H1 (cell line): ENCODE measurements around the gene C1S. TPM values are rescaled to one million over a fixed set of nuclear protein-coding genes. Genes with fewer than 3 reads are reported as not detected.

Experiments
- CTCF ChIA-PET: fragments of 300-600 bp; sonication (Branson Sonifier 250); formaldehyde crosslinking; loops from one replicate; lab custom pipeline; 2021; ENCODE audit not compliant: partially characterized antibody; lab: Charles Lee
- POLR2A ChIA-PET: fragments of 300-600 bp; sonication (Branson Sonifier 250); formaldehyde crosslinking; loops from one replicate; lab custom pipeline; 2021; ENCODE audit warnings: inconsistent platforms; ENCODE audit not compliant: partially characterized antibody; lab: Charles Lee
- DNase-seq, 2 experiments: peaks; one replicate each; pipeline versions ENCODE4 v3.0.0 to v3.0.0-alpha.2; 2010 to 2022; ENCODE audit warnings: low spot score in 2 of 2, low read depth in 1 of 2, mixed read lengths in 1 of 2
- FAIRE-seq: peaks from 2 replicates; lab custom pipeline; 2011; peaks lifted over from hg19 to GRCh38; lab: Jason Lieb, UNC
- H2AFZ ChIP-seq: 2 replicates; pipeline ENCODE4 v1.8.1; 2012; ENCODE audit warnings: low read length, inconsistent platforms
- H2AK5ac ChIP-seq: 2 replicates; pipeline ENCODE4 v1.6.1; 2013; ENCODE audit warnings: low read depth, low read length
- H2BK120ac ChIP-seq: replicated peaks from 2 replicates; pipeline ENCODE3; 2013; ENCODE audit warnings: low read depth, low read length, inconsistent platforms
- H2BK12ac ChIP-seq: 2 replicates; pipeline ENCODE4 v1.6.1; 2013; ENCODE audit warnings: low read depth, low read length
- H2BK15ac ChIP-seq: 2 replicates; pipeline ENCODE4 v1.6.1; 2013; ENCODE audit warnings: low read length
- H2BK20ac ChIP-seq: 2 replicates; pipeline ENCODE4 v1.6.1; 2013; ENCODE audit warnings: low read length
- H2BK5ac ChIP-seq: 2 replicates; pipeline ENCODE4 v1.6.1; 2013; ENCODE audit warnings: low read depth, low read length
- H3K14ac ChIP-seq: 2 replicates; pipeline ENCODE4 v1.6.1; 2013; ENCODE audit warnings: inconsistent platforms; ENCODE audit not compliant: insufficient read length
- H3K18ac ChIP-seq: 2 replicates; pipeline ENCODE4 v1.6.1; 2013; ENCODE audit warnings: low read length; ENCODE audit errors: extremely low read depth
- H3K23ac ChIP-seq: 2 replicates; pipeline ENCODE4 v1.6.1; 2013; ENCODE audit warnings: inconsistent platforms; ENCODE audit not compliant: insufficient read length
- H3K23me2 ChIP-seq: 2 replicates; pipeline ENCODE4 v1.6.1; 2013; ENCODE audit warnings: low read depth, low read length
- H3K27ac ChIP-seq: 2 replicates; pipeline ENCODE4 v1.6.1; 2011; ENCODE audit warnings: low read depth, low read length, inconsistent platforms
- H3K27me3 ChIP-seq, 4 experiments: replicated peaks in 1 of 4; 1 replicate in 1 of 4; 2 replicates in 3 of 4; pipeline versions ENCODE4 v1.6.1 to v1.8.1; 2011 to 2013; ENCODE audit warnings: low read length in 3 of 4, mild to moderate bottlenecking in 3 of 4, inconsistent platforms in 2 of 4, mixed read lengths in 2 of 4, moderate library complexity in 1 of 4; ENCODE audit not compliant: control insufficient read depth in 3 of 4, insufficient read depth in 3 of 4; ENCODE audit errors: extremely low read depth in 1 of 4
- H3K36me3 ChIP-seq, 4 experiments: 2 replicates each; pipeline versions ENCODE4 v1.6.1 to v1.8.1; 2011 to 2013; ENCODE audit warnings: mild to moderate bottlenecking in 4 of 4, low read length in 3 of 4, moderate library complexity in 2 of 4, control low read depth in 1 of 4, inconsistent platforms in 1 of 4; ENCODE audit not compliant: insufficient read depth in 4 of 4, control insufficient read depth in 2 of 4
- H3K4ac ChIP-seq: replicated peaks from 2 replicates; pipeline ENCODE3; 2013; ENCODE audit warnings: low read length, low read depth, mixed read lengths, inconsistent platforms; ENCODE audit not compliant: insufficient read length
- H3K4me1 ChIP-seq, 4 experiments: replicated peaks in 1 of 4; 1 replicate in 1 of 4; 2 replicates in 3 of 4; pipeline versions ENCODE4 v1.6.1 to v1.8.1; 2011 to 2013; ENCODE audit warnings: low read length in 3 of 4, inconsistent platforms in 2 of 4, mixed read lengths in 1 of 4; ENCODE audit not compliant: insufficient read depth in 4 of 4, control insufficient read depth in 3 of 4
- H3K4me2 ChIP-seq, 2 experiments: 2 replicates each; pipeline versions ENCODE4 v1.6.1 to v1.8.1; 2011 to 2013; ENCODE audit warnings: low read depth in 2 of 2, low read length in 2 of 2, control low read depth in 1 of 2, inconsistent platforms in 1 of 2, mild to moderate bottlenecking in 1 of 2; ENCODE audit not compliant: insufficient read depth in 1 of 2
- H3K4me3 ChIP-seq, 4 experiments: fragments of 200-600, 300-600 bp in 1 of 4; sonication (generic), shearing (Covaris generic), sonication (Bioruptor Twin) in 1 of 4; 2 replicates each; pipeline versions ENCODE4 v1.5.1 to v1.8.1; 2011 to 2016; ENCODE audit warnings: low read length in 4 of 4, low read depth in 3 of 4, control low read depth in 2 of 4, inconsistent platforms in 2 of 4, mild to moderate bottlenecking in 2 of 4, mixed read lengths in 1 of 4, moderate library complexity in 1 of 4; ENCODE audit not compliant: insufficient read depth in 2 of 4; ENCODE audit errors: extremely low read depth in 1 of 4
- H3K56ac ChIP-seq: replicated peaks from 2 replicates; pipeline ENCODE3; 2013; ENCODE audit warnings: low read depth, mild to moderate bottlenecking, mixed read lengths, low read length, inconsistent platforms; ENCODE audit not compliant: insufficient read length
- H3K79me1 ChIP-seq: 2 replicates; pipeline ENCODE4 v1.6.1; 2013; ENCODE audit warnings: low read depth, low read length, control low read depth
- H3K79me2 ChIP-seq, 2 experiments: 2 replicates each; pipeline versions ENCODE4 v1.6.1 to v1.8.1; 2012 to 2013; ENCODE audit warnings: low read length in 2 of 2, mild to moderate bottlenecking in 2 of 2, inconsistent platforms in 1 of 2; ENCODE audit not compliant: insufficient read depth in 2 of 2, control insufficient read depth in 1 of 2
- H3K9ac ChIP-seq, 4 experiments: replicated peaks in 1 of 4; 1 replicate in 1 of 4; 2 replicates in 3 of 4; pipeline versions ENCODE4 v1.6.1 to v1.8.1; 2011 to 2013; ENCODE audit warnings: low read depth in 3 of 4, low read length in 3 of 4, control low read depth in 2 of 4, mild to moderate bottlenecking in 2 of 4, moderate library complexity in 2 of 4, inconsistent platforms in 1 of 4; ENCODE audit errors: extremely low read depth in 1 of 4
- H3K9me3 ChIP-seq, 2 experiments: 2 replicates each; pipeline versions ENCODE4 v1.6.1 to v1.8.1; 2012 to 2013; ENCODE audit warnings: mild to moderate bottlenecking in 2 of 2, moderate library complexity in 2 of 2, control low read depth in 1 of 2, inconsistent platforms in 1 of 2, low read depth in 1 of 2, low read length in 1 of 2, mixed read lengths in 1 of 2; ENCODE audit not compliant: insufficient read depth in 2 of 2
- H4K20me1 ChIP-seq, 2 experiments: replicated peaks in 1 of 2; 2 replicates each; pipeline versions ENCODE3 to v1.8.1; 2011 to 2013; ENCODE audit warnings: inconsistent platforms in 2 of 2, low read length in 2 of 2, mild to moderate bottlenecking in 1 of 2; ENCODE audit not compliant: insufficient read depth in 2 of 2, control insufficient read depth in 1 of 2
- H4K5ac ChIP-seq: 2 replicates; pipeline ENCODE4 v1.6.1; 2013; ENCODE audit warnings: low read length, low read depth, mixed read lengths, inconsistent platforms; ENCODE audit not compliant: insufficient read length
- H4K8ac ChIP-seq: 2 replicates; pipeline ENCODE4 v1.8.0; 2013; ENCODE audit warnings: mild to moderate bottlenecking, moderate library complexity, low read length, inconsistent platforms; ENCODE audit not compliant: insufficient read depth; ENCODE audit errors: extremely low read depth
- H4K91ac ChIP-seq: replicated peaks from 2 replicates; pipeline ENCODE3; 2013; ENCODE audit warnings: low read length, mixed read lengths, inconsistent platforms; ENCODE audit not compliant: insufficient read length
- CHD2 ChIP-seq: IDR thresholded peaks from 2 replicates; pipeline ENCODE4 v1.6.1; 2012; ENCODE audit warnings: low read length, improper control_type of control experiment
- JUND ChIP-seq: IDR thresholded peaks from 2 replicates; pipeline ENCODE4 v1.6.1; 2011; ENCODE audit warnings: mild to moderate bottlenecking, improper control_type of control experiment, low read length
- MAX ChIP-seq: IDR thresholded peaks from 2 replicates; pipeline ENCODE4 v1.6.1; 2012; ENCODE audit warnings: inconsistent platforms
- WGBS, 2 experiments: shearing (Covaris generic) in 1 of 2; methylation state at CpG; one replicate each; pipeline versions ENCODE4 v1.1.6 to v1.1.7; 2013 to 2015; ENCODE audit warnings: low lambda C conversion rate in 2 of 2, mixed read lengths in 2 of 2, inconsistent platforms in 1 of 2, low coverage in 1 of 2, missing lambda C conversion rate in 1 of 2; ENCODE audit not compliant: insufficient replicate concordance in 2 of 2, insufficient coverage in 1 of 2, insufficient read length in 1 of 2; ENCODE audit errors: extremely low coverage in 1 of 2, missing lambda C conversion rate in 1 of 2; 5-methylcytosine and 5-hydroxymethylcytosine counted together
- polyA plus RNA-seq, 7 experiments: library from polyadenylated mRNA; depleted of rRNA in 3 of 7; stranded (reverse) in 5 of 7; unstranded in 2 of 7; fragments of >200 nt in 5 of 7; fragments of 200-250 nt in 2 of 7; gene quantifications; 1 replicate in 5 of 7; 2 replicates in 1 of 7; 4 replicates in 1 of 7; pipeline versions ENCODE4 v1.2.1 to v1.2.3, GENCODE V29; 2011 to 2013; ENCODE audit warnings: missing spikeins in 2 of 7, mixed read lengths in 2 of 7
- total RNA-seq: library from RNA; stranded (reverse); fragmentation: NEBNext Ultra II Directional; extraction: Animal tissue kit (Norgen Biotek cat#: 25700); gene quantifications from 2 replicates; pipeline ENCODE4 v1.2.1, GENCODE V29; 2021

The C1S gene
- total and polyA plus RNA-seq, 2 of the 8 experiments (the other 6 are each of a cell fraction or from before 2014, with no cell fraction given), result 4.4 to 7.3 TPM

- H2AK5ac ChIP-seq, result no peak overlapping the region
- H2BK20ac ChIP-seq, result no peak overlapping the region
- peaks cover 0 to 4% (median 1%) of the 10 kb centered on the region in 4 experiments; a peak in 2 of 7 replicates for H3K4me1 ChIP-seq
- no peak overlapping the region for H2BK5ac ChIP-seq
- ChIA-PET POLR2A (interaction anchor here (1.2 to 1.7 kb wide), 3 partner anchors 9 to 89 kb away, joined by 3 to 5 read pairs (median 4); partner anchors contain the start of genes C12orf57 and RNU7-1), CTCF (interaction anchor here (0.8 to 2.6 kb wide), 12 partner anchors 9 to 160 kb away, joined by 3 to 12 read pairs (median 4); no protein-coding TSS in a partner anchor)
- H3K27me3 ChIP-seq, result no peaks in the 10 kb centered on the region
- H4K20me1 ChIP-seq, result peaks cover 0 to 2% of the 10 kb centered on the region in 2 experiments
- no peak overlapping the region for H3K14ac ChIP-seq
- no peak for DNase-seq
- H3K79me2 ChIP-seq, result no peaks in the 10 kb centered on the region
- no peaks in the 10 kb centered on the region for H3K36me3 ChIP-seq
- no peak overlapping the region for H2BK120ac ChIP-seq
- H2BK15ac ChIP-seq, result no peak overlapping the region
- H2AFZ ChIP-seq, result no peak overlapping the region
- FAIRE-seq, result no peak
- no peak overlapping the region for H3K4me3 ChIP-seq
- H3K79me1 ChIP-seq, result no peaks in the 10 kb centered on the region
- no peak overlapping the region for H4K8ac ChIP-seq
- H2BK12ac ChIP-seq, result no peak overlapping the region
- H3K27ac ChIP-seq, result no peak overlapping the region
- H4K5ac ChIP-seq, result no peak overlapping the region
- H3K4ac ChIP-seq, result no peak overlapping the region
- H3K23ac ChIP-seq, result no peak overlapping the region
- WGBS, 2 experiments, result 84% methylated on average over 2 of the region's 2 CpGs; no CpG with 5 or more reads in 1 of the 2 experiments
- no peak overlapping the region for H3K9ac ChIP-seq
- H3K18ac ChIP-seq, result no peak overlapping the region
- H3K4me2 ChIP-seq, result no peak overlapping the region
- H3K9me3 ChIP-seq, result no peaks in the 10 kb centered on the region
- H3K56ac ChIP-seq, result no peak overlapping the region
- H4K91ac ChIP-seq, result no peak overlapping the region
- no peaks in the 10 kb centered on the region for H3K23me2 ChIP-seq
- TF ChIP-seq MAX (no peak), CHD2 (no peak), JUND (no peak)
These were observed 27.5 kb upstream of the C1S start for GRCh38 chr12:7032990-7033389.
